Medulla oblongata (tissue), 1 donor: Measurements from ENCODE around the gene HMGCS2.

Experiments used
- DNase-seq: peaks from one replicate; pipeline ENCODE4 v3.0.0-alpha.2; 2015; ENCODE audit errors: extremely low spot score

HMGCS2 gene

DNA sequence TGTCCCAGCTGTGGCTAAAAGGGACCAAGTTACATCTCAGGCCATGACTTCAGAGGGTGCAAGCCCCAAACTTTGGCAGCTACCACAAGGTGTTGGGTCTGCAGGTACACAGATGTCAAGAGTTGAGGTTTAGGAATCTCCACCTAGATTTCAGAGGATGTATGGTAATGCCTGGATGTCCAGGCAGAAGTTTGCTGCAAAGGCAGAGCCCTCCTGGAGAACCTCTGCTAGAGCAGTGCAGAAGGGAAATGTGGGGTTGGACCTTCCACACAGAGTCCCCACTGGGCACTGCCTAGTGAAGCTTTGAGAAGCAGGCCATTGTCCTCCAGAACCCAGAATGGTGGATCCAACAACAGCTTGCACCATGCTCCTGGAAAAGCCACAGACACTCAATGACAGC is 67.0 kb downstream of the HMGCS2 start:
- no peak for DNase-seq

DNA sequence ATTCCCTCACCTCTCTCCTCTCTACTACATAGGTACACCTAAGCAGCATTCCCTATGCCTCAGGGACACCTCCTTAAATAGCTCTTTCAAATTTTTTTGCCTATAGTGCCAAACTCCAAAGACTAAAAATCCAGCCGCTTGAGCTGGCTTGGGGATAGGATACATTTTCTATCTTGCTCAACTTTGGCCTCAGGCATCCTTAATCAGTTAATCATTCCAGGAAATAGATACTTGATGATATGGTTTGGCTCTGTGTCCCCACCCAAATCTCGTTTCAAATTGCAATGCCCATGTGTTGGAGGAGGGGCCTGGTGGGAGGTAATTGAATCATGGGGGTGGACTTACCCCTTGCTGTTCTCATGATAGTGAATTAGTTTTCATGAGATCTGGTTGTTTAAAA is 68.4 kb downstream of the HMGCS2 start:
- DNase-seq = no peak
